ENCODE results near the gene RIPK4. TPM values are rescaled to one million over a fixed set of nuclear protein-coding genes. Genes with fewer than 3 reads are reported as not detected.

RIPK4 gene
- total RNA-seq, 4 donors from 2014 or later = 38.6 to 59.5 (median 50.0) TPM

DNA sequence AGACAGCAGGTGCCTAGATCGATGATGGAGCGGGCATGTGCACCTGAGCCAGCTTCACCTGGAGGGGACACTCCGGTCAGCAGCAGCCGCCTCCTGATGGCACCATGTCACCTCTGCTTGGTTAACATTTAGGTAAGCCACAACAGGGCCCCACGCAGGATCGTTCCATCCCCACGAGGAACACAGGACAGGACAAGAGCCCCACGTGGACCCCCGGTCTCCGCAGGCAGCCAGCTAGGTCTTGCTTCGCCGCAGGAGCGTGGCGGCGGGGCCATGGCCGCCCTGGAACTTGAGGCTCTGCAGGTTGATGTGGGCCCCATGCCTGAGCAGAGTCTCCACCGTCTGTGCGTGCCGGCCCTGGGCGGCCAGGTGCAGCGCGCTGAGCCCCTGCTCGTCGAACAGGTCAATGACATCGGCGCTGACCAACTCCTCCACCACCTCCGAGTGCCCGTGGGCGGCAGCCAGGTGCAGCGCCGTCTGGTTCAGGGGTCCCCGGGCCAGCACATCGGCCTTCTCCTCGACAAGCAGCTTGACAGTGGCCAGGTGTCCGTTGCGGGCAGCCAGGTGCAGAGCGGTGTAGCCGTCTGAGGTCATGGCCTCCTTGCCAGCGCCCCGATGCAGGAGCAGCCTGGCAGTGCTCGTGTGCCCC, 26.1 kb downstream of the RIPK4 start:
- H3K36me3 ChIP-seq = peaks cover 59% of the 10 kb centered on the region
- H3K27me3 ChIP-seq = no peaks in the 10 kb centered on the region
- WGBS = 97% methylated on average over 11 of the region's 41 CpGs
- no peak overlapping the region for H3K4me3 ChIP-seq
- H3K4me1 ChIP-seq = no peaks in the 10 kb centered on the region
- H3K27ac ChIP-seq = no peak overlapping the region
- no peak for DNase-seq (ENCODE audit: low spot score in 2 of 2)
- H3K9me3 ChIP-seq = peaks cover 10% of the 10 kb centered on the region
- TF ChIP-seq EP300 (IDR thresholded peaks at IDR 0.05) (no peak), POLR2AphosphoS5 (IDR thresholded peaks at IDR 0.05) (no peak)
- TF ChIP-seq, protein P1, sequence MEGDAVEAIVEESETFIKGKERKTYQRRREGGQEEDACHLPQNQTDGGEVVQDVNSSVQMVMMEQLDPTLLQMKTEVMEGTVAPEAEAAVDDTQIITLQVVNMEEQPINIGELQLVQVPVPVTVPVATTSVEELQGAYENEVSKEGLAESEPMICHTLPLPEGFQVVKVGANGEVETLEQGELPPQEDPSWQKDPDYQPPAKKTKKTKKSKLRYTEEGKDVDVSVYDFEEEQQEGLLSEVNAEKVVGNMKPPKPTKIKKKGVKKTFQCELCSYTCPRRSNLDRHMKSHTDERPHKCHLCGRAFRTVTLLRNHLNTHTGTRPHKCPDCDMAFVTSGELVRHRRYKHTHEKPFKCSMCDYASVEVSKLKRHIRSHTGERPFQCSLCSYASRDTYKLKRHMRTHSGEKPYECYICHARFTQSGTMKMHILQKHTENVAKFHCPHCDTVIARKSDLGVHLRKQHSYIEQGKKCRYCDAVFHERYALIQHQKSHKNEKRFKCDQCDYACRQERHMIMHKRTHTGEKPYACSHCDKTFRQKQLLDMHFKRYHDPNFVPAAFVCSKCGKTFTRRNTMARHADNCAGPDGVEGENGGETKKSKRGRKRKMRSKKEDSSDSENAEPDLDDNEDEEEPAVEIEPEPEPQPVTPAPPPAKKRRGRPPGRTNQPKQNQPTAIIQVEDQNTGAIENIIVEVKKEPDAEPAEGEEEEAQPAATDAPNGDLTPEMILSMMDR (IDR thresholded peaks at IDR 0.05) = no peak

DNA sequence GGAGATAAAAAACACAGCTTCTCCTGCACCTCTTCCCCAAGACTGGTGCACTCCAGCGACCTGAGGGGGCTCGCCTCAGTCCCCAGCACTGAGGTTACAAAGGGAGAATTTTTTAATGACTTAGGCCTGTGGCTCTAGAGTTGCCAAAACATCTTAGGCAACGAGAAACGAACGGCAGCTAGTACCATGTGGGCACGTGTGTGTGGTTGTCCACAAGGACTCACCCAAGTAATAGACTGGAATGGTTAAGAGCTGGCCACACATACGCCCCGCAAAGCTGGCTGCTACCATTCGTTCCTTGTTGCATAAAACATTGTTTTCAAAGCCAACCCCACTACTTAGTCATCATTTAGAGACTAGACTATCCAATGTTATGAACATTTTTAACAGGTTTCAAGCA, 26.9 kb downstream of the RIPK4 start:
- H3K9me3 ChIP-seq = peaks cover 10% of the 10 kb centered on the region
- no peak for DNase-seq (ENCODE audit: low spot score in 2 of 2)
- H3K4me1 ChIP-seq = no peaks in the 10 kb centered on the region
- no peak for TF ChIP-seq POLR2AphosphoS5 (IDR thresholded peaks at IDR 0.05)
- TF ChIP-seq, protein P1 (IDR thresholded peaks at IDR 0.05) = no peak
- TF ChIP-seq POLR2A (IDR thresholded peaks at IDR 0.05) = no peak
- no peak for TF ChIP-seq EP300 (IDR thresholded peaks at IDR 0.05)
- WGBS = 88% methylated on average over 9 of the region's 9 CpGs
- H3K27me3 ChIP-seq = no peaks in the 10 kb centered on the region
- H3K27ac ChIP-seq = no peak overlapping the region
- H3K4me3 ChIP-seq = no peak overlapping the region
- peaks cover 53% of the 10 kb centered on the region for H3K36me3 ChIP-seq

DNA sequence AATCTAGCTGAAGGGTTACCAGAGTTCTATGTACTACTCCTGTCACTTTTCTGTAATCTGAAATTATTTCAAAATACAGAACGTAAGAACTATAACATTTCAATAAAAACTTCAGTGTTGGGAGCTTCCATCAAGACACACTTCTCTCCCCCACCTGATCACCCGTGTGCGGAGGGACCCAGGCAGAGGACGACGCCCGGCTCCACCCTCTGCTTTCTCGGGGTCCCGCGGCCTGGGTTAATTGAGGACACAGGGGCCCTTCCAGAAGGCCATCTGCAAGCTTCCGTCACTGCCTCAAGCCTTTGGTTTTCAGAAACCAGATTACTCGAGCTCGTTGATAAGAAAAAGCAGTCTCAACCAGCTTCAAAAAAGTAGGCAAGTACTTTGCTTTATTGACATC, 27.8 kb downstream of the RIPK4 start:
- Histone ChIP-seq H3K9me3 (peaks cover 10% of the 10 kb centered on the region), H3K36me3 (peaks cover 46% of the 10 kb centered on the region), H3K27me3 (no peaks in the 10 kb centered on the region), H3K4me3 (no peak overlapping the region), H3K27ac (no peak overlapping the region), H3K4me1 (no peaks in the 10 kb centered on the region)
- TF ChIP-seq EP300 (IDR thresholded peaks at IDR 0.05) (no peak), POLR2A (IDR thresholded peaks at IDR 0.05) (no peak), POLR2AphosphoS5 (IDR thresholded peaks at IDR 0.05) (no peak)
- TF ChIP-seq, protein P1 (IDR thresholded peaks at IDR 0.05) = no peak
- DNase-seq (ENCODE audit: low spot score in 2 of 2) = no peak
- 91% methylated on average over 12 of the region's 12 CpGs for WGBS

DNA sequence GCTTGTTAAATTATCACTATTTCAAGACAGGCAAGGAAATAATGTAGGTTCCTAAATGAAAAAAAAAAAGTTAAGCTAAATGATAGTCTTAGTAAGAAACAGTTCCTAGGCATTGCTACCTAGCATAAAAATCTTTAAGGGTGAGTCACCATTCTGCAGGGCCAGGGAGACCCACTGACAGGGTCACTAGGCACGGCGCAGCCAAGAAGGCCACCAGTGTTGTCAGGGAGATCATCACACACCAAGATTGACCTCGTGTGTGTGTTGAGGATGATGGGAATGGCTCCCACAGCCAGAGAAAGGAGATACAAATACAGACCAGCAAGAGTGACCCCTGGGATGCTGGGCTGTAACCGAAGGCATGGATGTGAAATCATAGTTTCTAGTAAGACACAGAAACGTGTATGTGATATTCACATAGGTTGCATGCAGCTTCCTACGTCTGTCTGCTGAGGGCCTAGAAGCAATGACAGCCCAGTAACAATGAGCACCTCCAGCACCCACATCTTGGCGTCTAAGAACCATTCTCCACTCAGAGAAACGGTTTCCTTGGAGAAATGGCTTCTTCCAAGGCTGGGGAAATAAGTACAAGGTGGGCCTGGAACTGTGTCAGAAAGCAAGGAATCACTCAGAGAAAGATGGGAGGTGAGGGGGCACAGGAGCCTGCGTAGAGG, 29.1 kb downstream of the RIPK4 start:
- Histone ChIP-seq H3K27ac (no peak overlapping the region), H3K27me3 (no peaks in the 10 kb centered on the region), H3K36me3 (peaks cover 37% of the 10 kb centered on the region), H3K9me3 (peaks cover 10% of the 10 kb centered on the region), H3K4me3 (no peak overlapping the region), H3K4me1 (no peaks in the 10 kb centered on the region)
- whole genome bisulfite sequencing = 89% methylated on average over 9 of the region's 9 CpGs
- no peak for TF ChIP-seq POLR2A (IDR thresholded peaks at IDR 0.05)
- TF ChIP-seq EP300 (IDR thresholded peaks at IDR 0.05) = no peak
- no peak for TF ChIP-seq POLR2AphosphoS5 (IDR thresholded peaks at IDR 0.05)
- TF ChIP-seq, protein P1 (IDR thresholded peaks at IDR 0.05) = no peak
- no peak for DNase-seq (ENCODE audit: low spot score in 2 of 2)

DNA sequence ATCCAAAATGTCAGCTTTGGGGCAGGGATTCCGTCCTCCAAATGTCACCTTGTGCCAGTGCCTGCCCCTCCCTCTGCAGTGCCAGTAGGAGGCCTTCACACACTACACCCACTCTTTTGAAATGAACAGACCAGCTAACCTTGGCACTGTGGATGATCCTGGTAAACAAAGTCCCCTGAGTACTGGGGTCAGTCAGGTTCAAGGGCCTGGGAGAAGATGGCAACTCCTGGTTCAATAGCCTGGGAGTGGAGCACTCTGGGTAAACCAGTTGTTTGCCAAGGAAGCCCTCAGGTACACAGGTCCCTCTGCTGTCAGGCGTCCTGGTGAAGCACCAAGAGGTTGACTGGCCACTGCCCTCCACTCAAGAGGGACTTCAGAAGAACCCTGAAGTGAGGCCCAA, 30.4 kb downstream of the RIPK4 start:
- DNase-seq (ENCODE audit: low spot score in 2 of 2) = no peak
- no peaks in the 10 kb centered on the region for H3K4me1 ChIP-seq
- peaks cover 10% of the 10 kb centered on the region for H3K9me3 ChIP-seq
- WGBS = 77% methylated on average over 1 of the region's 2 CpGs
- H3K27me3 ChIP-seq = no peaks in the 10 kb centered on the region
- H3K27ac ChIP-seq = no peak overlapping the region
- H3K36me3 ChIP-seq = peaks cover 27% of the 10 kb centered on the region
- TF ChIP-seq, protein P1 (IDR thresholded peaks at IDR 0.05) = no peak
- TF ChIP-seq POLR2AphosphoS5 (IDR thresholded peaks at IDR 0.05) (no peak), EP300 (IDR thresholded peaks at IDR 0.05) (no peak), POLR2A (IDR thresholded peaks at IDR 0.05) (no peak)
- no peak overlapping the region for H3K4me3 ChIP-seq

All from suprapubic skin (tissue), 4 donors.